GM19463 (cell line): ENCODE results near the gene FAM210B.
A peak's percentile ranks its signal among the peaks of the same experiment; 100 is the strongest.
"Not testable (repeated sequence)": the region's sequence is repeated elsewhere in the genome, so short reads cannot be mapped to it uniquely, and the experiment has no call there.

Source experiments
- ATAC-seq: cut with Tn5 transposase; IDR thresholded peaks from one replicate; pipeline ENCODE4 v1.9.1; 2021; ENCODE audit warnings: mild to moderate bottlenecking, moderate library complexity; ENCODE audit not compliant: unreplicated experiment

FAM210B gene

DNA sequence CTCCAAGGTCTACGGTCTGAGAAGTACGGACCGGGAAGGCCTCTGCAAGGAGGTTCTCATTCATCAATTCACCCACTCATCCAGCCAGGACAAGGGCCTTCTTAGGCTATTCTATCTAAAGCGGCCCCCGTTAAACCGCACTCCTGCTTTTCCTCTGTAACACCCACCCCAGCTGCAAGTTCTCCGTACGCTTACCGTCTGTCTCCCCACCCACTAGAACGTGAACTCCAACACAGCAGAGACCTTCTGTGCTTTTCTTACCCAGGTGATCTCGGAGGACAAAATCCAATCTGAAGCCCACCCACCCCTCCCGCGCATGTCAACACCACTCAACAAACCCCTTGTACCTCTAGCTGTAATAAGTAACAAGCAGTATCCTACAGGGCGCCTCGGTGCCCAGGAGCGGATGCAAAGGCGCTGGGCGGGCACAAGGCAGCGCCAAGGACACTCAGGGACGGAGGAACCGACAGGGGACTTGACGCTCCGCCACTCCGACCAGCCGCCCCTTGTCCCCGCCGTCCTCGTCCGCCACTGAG lies 32.9 kb downstream of the FAM210B start:
- peak; percentile 31 for ATAC-seq

DNA sequence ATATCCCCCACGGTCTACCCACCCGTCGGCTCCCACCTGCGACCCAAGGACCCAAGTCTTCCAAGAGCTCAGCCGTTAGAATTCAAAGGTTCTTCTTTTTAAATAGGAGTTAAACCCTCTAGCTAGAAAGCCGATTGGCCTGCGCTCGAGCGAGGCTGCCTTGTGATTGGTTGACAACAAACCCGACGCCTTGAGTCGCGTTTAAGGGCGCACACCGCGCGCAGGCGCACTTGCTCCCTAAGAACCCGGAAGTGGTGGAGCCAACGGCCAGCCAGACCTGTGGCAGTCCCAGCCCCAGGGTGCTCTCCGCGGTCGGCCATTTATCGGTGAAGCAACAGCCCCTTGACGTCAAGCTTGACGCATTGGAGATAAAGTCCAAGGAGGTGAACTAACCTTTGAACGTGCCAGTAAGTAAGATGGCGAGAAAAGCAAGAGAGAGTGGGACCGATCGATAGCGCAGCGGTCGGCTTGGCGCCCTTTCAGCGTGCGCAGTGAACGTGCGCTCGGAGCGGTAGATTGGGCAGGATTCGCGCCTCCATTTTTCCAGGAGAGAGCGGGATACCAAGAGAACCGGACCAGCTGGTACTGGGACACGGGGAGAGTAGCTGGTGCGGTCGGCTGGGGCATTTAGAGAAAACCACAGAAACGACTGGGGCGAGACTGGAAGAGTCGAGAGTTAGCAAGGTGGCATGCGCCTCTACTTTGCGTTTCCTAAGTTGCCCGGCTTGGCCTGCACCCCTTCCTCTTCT lies 33.5 kb downstream of the FAM210B start, which contains the start of the genes AURKA and CSTF1:
Gene AURKA (minus strand): TSS at position 84 of the 749 bp plus-strand sequence. CDS start 4,018 bp downstream, outside the sequence.
Gene CSTF1 (plus strand): TSS at position 514 of the 749 bp plus-strand sequence. CDS start 2,908 bp downstream, outside the sequence.
- peak; percentile 89 for ATAC-seq

DNA sequence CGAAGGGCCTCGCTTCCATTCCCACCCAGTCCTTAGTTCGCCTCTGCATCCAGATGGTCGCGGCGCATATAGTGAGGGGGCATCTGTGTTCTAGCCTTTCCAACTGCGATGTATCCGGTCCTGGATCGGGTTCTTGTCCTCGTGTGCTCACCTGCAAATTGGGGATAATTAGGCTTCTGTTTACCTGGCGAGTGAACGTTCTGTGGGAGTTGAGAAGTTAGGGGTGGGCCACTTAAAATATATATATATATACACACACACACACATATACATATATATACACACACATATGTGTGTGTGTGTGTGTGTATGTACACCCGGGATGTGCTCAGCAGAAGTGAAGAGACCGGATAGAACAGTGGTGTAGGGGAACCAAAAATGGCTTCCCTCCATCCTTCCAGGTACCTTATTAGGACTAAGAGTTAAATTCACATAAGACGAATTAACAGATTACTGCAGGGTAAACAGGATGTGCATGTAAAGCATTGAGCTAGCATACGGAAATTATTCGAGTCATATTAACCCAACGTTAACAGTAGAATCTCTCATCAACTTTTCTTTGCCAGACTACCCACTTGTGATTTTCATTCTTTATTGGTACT lies 34.2 kb downstream of the FAM210B start:
- no peak for ATAC-seq

DNA sequence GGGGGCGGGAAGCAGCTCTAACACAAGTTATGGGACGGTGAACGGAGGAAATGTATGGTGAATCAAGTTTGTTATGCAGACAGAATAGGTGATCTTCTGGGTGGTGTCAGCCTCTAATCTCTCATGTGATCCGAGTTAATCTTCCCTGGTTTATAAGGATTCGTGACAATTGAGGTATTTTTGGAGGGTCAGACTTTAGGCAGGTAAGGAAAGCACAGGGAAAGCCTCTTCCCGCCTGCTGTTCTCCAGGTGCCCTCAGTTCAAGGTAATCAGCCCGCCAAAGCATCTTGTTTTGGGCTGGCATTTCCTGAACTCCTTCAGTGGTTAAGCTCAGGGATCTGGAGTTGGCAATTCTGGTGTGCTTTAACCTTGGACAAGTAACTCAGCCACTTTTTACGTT lies 34.9 kb downstream of the FAM210B start:
- ATAC-seq: no peak

DNA sequence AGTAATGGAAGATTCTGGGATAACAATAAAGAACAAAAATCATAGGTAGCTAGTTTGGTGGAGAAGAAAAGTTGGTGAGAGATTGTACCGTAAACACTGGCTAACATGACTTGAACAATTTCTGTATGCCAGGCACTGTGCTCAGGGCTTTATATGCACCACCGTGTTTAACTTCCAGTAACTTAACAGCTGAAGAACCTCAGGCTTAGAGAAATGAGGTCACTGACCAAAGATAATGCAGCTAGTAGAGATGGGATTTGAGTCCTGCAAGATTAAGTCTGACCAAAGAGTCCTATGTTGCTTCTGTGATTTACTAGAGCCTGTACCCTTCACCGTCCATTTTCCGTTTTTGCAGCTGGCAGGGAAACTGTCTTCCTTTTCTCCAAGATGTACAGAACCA lies 36.4 kb downstream of the FAM210B start:
- ATAC-seq: no peak

DNA sequence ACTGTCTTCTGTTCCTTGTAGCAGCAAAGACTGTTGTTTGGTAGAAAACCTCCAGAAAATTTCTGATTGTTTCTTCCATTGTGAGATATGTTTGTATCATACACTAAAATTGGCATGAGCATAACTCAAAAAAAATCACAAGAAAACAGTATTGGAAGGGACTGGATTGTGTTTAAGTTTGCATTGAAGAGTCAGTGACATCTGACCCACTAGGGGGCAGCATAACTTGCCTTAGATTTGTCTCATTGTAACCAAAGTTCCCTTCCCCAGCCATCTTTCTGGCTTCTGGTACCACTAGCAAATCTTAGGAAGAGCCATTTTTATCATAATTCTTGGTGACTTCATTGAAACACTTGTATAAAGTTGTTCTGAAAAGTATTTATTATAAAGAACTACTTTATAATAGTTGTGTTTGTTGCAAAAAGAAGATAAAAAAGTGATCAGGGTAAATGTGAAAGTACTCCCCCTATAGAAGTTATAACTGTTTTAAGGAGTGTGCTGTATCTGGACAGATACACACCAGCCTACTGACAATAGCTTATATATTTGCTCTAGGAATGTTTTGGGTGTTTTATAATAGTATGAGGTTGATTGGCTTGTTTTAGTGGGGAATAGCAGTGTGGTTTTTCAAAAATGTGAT lies 41.3 kb downstream of the FAM210B start:
- no peak for ATAC-seq

DNA sequence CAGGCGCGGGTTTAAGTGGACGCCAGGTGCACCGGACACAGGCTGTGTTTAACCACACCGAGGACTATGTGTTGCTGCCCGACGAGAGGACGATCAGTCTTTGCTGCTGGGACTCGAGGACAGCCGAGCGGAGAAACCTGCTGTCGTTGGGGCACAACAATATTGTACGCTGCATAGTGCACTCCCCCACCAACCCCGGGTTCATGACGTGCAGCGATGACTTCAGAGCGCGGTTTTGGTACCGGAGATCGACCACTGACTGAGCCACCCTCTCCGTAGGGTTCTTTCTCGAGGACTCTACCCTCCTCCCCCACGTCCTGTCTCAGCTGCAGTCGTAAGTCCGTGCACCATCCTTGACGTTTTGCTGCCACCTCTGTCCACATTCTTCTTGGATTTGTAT lies 44.7 kb downstream of the FAM210B start:
- ATAC-seq: no peak

DNA sequence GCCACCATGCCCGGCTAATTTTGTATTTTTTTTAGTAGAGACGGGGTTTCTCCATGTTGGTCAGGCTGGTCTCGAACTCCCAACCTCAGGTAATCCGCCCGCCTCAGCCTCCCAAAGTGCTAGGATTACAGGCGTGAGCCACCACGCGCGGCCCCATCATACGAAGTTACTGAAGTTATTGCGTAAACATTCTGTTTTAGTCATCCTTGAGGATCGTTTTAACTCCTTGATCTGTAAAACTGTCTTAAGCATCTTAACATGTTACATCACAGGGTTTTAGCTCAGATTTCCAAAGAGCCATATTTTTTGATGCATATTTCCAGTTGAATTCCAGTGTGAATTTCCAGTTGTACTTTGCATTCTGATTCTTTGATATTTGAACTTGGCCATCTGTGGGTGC lies 46.6 kb downstream of the FAM210B start:
- ATAC-seq: not testable (repeated sequence)

DNA sequence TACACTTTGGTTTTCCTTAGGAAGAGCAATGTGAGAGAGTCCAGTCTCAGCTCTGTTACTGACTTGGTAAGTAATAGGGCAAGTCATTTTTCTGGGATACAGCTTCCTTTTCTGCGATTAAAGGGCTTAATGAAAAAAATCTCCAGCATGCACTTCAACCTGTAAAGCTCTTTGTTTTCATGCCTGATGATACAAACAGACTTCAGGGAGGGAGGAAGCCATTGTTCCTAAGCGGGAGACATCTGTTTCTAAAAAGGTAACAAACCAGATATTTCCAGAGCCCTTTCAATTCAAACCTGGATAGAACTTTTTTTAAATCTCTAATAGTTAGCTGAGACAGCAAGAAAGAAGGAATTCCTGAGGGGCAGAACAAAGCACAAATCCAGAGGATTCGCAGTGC lies 48.1 kb downstream of the FAM210B start:
- ATAC-seq: no peak

DNA sequence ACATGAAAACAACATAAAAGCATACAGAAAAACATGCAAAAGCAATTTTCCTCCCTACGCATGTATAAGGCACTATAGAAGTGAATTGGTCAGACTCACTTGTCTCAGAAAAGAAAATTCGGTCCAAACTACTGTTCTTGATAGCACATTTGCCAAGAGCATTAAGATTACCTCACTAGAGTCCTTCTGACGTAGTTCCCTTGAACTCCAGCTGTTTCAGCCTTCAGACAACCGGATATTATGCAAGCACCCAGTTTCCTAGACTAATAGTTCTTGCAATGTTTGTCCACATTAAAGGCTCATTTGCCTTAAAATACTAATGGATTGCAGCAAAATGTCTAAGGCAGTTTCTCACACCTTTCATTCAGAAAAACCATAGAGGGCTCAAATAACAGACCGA lies 50.7 kb downstream of the FAM210B start:
- ATAC-seq: no peak

DNA sequence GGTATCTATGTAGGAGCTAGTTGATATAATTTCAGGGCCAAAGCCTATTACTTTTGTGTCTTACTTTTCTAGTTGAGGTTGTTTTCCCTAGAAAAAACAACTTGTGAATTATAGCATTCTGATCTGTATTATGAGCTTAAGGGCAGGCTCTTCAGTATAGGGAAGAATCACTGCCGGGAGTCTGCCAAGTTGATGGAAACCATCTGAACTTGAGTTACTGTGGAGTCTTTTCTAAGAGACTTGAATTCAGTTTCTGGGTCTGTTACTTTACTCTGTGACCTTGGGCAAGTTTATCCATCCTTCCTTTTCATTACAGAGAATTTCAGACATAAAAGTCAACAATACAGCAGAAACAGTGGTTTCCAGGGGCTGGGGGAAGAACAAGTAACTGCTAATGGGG lies 51.2 kb downstream of the FAM210B start:
- no peak for ATAC-seq

DNA sequence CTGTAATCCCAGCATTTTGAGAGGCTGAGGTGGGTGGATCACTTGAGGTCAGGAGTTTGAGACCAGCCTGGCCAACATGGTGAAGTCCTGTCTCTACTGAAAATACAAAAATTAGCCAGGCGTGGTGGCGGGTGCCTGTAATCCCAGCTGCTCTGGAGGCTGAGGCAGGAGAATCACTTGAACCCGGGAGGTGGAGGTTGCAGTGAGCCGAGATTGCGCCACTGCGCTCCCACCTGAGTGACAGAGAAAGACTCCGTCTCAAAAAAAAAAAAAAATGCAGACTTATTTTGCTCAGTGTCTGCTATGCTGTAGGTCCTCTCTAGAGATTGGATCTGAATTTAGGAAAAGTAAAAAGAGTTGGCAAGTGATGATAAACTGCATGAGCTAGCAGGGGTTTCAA lies 52.5 kb downstream of the FAM210B start:
- ATAC-seq: not testable (repeated sequence)

DNA sequence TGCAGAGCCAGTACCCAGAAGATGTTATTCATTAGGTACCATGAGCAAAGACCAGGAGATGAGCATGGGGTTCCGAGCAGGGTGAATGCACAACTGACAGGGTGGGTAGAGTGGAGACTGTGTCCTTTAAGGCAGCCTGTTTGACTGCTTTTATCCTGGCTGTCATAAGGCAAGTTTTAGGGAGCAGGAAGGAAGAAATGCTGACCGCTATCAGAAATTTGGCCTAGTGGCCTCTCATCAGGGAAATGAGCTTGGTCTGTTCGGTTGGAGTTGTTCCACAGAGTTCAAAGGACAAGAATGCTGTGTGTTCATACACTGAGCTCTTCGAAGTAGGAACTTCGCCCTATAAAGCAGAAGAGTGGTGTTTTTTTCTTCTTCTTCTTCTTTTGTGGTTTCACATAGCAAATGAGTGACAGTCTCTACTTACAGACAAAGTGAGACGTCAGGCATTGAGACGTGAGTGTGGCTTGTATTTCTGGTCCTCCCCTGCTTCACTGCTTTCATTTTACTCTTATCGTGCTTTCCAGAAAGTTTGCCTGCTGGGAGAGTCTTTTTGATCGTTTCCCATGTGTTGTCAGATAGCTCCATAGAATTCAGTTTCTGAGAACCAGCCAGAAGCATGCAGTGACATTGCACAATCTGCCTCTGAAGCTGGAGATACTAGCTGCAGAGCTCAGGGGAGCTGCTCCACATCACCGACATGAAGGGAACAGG lies 53.1 kb downstream of the FAM210B start, which contains the start of gene CASS4:
Gene CASS4 (plus strand): TSS at position 502 of the 714 bp plus-strand sequence. CDS start 199 bp downstream, at position 701.
- ATAC-seq: peak; percentile 76

DNA sequence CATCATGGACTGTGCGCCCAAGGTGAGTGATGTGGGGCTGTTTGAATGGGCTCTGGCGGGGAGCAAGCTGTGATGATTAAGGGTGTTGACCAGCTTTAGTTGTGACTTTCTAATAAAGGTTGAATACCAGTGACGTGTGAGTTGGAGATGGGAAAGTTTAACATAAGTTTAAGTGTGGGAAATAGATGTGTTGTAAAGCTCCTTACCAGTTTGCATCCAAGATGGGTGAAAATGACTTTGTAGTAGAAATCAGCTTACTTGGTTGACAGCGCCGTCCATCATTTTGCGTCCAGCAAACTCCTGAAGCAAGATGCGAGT lies 53.7 kb downstream of the FAM210B start:
- no peak for ATAC-seq

DNA sequence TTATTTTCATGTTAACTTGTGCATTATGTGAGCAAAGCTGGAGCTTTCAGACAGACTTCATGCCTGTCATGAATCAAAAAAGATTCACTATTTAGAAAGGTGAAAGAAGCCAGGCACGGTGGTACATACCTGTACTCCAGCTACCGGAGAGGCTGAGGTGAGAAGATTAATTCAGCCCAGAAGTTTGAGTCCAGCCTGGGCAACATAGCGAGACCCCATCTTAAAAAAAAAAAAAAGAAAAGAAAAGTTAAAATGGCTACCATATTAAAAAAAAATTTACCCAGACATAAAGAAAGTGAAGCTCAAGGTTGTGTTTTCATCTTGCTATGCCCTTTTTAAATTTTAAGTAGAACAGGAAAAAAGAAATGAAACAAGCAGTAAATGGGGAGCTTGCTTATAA lies 54.2 kb downstream of the FAM210B start:
- no peak for ATAC-seq

DNA sequence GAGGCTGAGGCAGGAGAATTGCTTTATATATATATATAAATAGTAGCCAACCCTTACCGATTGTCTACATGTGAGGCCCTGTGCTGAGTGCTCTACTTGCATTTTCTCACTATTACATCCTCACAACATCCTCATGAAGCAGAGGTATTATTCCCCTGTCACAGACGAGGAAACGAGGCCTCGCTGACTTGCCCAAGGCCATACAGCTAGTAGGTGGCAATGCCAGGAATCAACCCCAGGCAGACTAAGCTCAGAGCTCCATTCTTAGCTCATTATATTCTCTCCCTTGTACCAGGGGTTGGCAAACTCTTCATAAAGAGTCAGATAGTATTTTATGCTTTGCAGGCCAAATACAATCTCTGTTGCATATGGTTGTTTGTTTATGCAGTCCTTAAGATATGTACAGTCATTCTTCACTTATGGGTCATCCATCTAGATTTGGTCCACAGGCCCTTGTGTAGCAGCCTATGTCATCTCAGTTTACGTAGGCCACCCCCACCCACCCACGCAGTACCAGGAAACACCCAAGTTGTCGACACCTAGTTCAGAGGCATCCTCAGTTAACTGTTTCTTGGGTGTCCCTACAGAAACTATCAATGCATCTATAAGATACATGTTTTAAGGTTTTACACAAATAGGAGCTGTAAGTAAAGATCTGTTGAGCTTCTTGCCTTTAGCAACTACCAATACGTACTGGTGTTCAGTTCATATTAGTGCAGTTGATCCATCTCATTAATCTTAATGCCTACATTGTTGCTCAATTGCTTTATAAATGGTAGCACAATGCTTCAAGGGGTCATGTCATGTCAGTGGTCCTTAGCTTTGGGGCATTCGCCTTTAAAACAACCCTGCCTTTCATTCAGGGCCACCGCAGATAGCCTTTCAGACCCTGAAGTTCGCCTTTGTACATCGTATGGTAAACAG lies 56.3 kb downstream of the FAM210B start:
- no peak for ATAC-seq

DNA sequence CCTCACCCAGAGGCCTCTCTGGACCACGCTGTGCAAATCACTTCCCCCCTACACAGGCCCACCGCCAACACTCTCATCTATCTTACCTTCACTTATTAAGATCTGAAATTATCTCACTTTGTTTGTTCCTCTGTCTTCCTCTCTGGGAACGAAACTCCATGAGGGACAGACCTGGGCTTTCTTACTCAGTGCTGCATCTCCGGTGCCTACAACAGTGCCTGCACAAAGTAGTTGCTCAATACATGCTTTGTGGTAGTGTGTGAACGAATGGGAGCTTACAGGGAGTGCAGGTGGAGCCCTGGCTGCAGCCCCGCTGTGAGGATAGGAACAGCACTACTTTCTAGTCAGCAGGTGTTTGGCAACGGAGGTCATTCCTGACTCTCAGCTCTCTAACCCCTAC lies 58.6 kb downstream of the FAM210B start:
- no peak for ATAC-seq

DNA sequence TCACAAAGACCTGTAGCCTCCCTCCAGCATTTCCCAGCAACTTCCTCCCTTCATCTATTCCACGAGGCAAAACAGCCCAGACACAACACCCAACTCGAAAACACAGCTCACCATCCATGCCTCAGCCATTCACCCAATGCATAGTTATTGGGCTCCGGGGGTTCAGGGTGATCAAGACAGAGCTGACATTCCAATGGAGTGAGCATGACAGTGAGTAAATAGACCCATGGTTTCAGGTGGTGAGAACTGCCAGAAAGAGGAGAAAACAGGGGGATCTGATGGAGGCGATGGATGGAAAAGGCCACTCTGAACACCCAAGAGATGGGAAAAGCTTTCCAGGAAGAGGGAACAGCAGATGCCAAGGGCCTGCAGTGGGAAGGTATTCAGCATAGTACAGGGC lies 59.1 kb downstream of the FAM210B start:
- no peak for ATAC-seq
